Hematopoietic multipotent progenitor cell treated with erythropoietin and hydrocortisone succinate and interleukin-3 and kit ligand, for 15 days (in vitro differentiated cells): Measurements from ENCODE around the gene CMPK2.
"Not testable (repeated sequence)": the region's sequence is repeated elsewhere in the genome, so short reads cannot be mapped to it uniquely, and the experiment has no call there.

ENCODE experiments used
- DNase-seq: peaks from one replicate; pipeline ENCODE4 v3.0.0-alpha.2; 2015; ENCODE audit warnings: low spot score

The CMPK2 gene

GRCh38 chr2:6880200-6880733, 14.6 kb upstream of the CMPK2 start:
- peak; percentile 86 for DNase-seq

- DNase-seq, result no peak
These were observed 13.3 kb upstream of the CMPK2 start for GRCh38 chr2:6879011-6879410.

- DNase-seq, result peak; percentile 69
These were observed 12.8 kb upstream of the CMPK2 start for GRCh38 chr2:6878549-6878948.

GRCh38 chr2:6877402-6878304, 11.9 kb upstream of the CMPK2 start, which contains the start of gene RSAD2:
Gene RSAD2, plus strand, starts transcription at chr2:6877777. Its CDS starts 24 bp downstream, at chr2:6877801.
- DNase-seq, result peak; percentile 93

GRCh38 chr2:6876309-6876708, 10.6 kb upstream of the CMPK2 start:
- DNase-seq, result no peak

- DNase-seq, result no peak
These were observed 8.3 kb upstream of the CMPK2 start for GRCh38 chr2:6874032-6874431.

GRCh38 chr2:6872394-6872793, 6.7 kb upstream of the CMPK2 start:
- DNase-seq, result no peak

GRCh38 chr2:6866982-6867381, 1.3 kb upstream of the CMPK2 start:
- DNase-seq, result no peak

- peak; percentile 78 for DNase-seq
These were observed 566 bp upstream of the CMPK2 start for GRCh38 chr2:6866275-6866671.

- peak; percentile 73 for DNase-seq
These were observed 773 bp downstream of the CMPK2 start for GRCh38 chr2:6864923-6865345.

GRCh38 chr2:6864231-6864754, 1.4 kb downstream of the CMPK2 start:
- no peak for DNase-seq

- DNase-seq, result peak; percentile 60
These were observed 1.9 kb downstream of the CMPK2 start for GRCh38 chr2:6863792-6864191.

- no peak for DNase-seq
These were observed 5.4 kb downstream of the CMPK2 start for GRCh38 chr2:6860296-6860695.

GRCh38 chr2:6858466-6859027, 7.2 kb downstream of the CMPK2 start:
- not testable (repeated sequence) for DNase-seq

GRCh38 chr2:6856548-6856920, 9.2 kb downstream of the CMPK2 start:
- DNase-seq, result no peak

- no peak for DNase-seq
These were observed 9.7 kb downstream of the CMPK2 start for GRCh38 chr2:6855860-6856547.

- no peak for DNase-seq
These were observed 11.3 kb downstream of the CMPK2 start for GRCh38 chr2:6854416-6854815.

GRCh38 chr2:6852195-6852594, 13.5 kb downstream of the CMPK2 start:
- no peak for DNase-seq

- peak; percentile 98 for DNase-seq
These were observed 18.6 kb downstream of the CMPK2 start for GRCh38 chr2:6846967-6847681.

- DNase-seq, result no peak
These were observed 19.2 kb downstream of the CMPK2 start for GRCh38 chr2:6846540-6846939.

GRCh38 chr2:6845903-6846302, 19.8 kb downstream of the CMPK2 start:
- DNase-seq, result peak; percentile 81

GRCh38 chr2:6845312-6845711, 20.4 kb downstream of the CMPK2 start:
- no peak for DNase-seq
